Measurements from ENCODE around the gene NINJ2.

NINJ2 gene

DNA sequence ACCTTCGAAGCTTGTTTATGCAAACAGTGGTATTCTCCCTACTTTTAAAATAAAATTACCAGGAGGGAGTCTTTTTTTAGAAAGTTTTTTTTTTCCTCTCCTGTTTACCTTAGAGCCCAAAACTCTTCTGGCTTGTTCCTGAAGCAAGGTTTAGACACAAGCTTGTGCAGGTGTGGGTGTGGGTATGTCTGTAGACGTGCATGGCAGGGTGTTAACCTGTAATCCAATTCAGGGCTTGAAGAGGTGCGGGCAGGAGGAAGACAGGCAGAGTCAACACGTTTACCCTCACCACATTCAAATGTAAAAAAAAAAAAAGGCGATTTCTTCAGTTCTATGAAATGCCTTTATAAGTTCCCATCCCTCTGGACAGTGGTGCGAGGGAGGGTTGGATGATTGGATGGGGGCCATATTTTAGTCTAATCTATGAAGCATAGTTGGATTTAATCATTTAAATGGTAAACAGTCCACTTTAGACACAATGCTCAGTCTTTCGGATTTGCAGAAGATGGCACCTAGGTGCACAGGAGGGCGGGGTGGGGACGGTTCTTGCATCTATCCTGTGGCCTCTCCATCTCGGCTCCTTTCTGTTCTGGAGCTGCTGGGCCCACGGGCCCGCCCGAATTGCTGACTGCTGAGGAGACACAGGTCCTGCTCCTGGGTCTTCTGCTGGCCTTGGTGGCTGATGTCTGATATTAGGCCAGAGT lies 982 bp upstream of the NINJ2 start:
- ChIA-PET CTCF (interaction anchor here (1.3 to 5.5 kb wide), 3 partner anchors 12 to 86 kb away, joined by 3 to 33 read pairs (median 4); partner anchors contain the start of gene WNK1), POLR2A (no interaction called here)
- TF ChIP-seq, protein P1, sequence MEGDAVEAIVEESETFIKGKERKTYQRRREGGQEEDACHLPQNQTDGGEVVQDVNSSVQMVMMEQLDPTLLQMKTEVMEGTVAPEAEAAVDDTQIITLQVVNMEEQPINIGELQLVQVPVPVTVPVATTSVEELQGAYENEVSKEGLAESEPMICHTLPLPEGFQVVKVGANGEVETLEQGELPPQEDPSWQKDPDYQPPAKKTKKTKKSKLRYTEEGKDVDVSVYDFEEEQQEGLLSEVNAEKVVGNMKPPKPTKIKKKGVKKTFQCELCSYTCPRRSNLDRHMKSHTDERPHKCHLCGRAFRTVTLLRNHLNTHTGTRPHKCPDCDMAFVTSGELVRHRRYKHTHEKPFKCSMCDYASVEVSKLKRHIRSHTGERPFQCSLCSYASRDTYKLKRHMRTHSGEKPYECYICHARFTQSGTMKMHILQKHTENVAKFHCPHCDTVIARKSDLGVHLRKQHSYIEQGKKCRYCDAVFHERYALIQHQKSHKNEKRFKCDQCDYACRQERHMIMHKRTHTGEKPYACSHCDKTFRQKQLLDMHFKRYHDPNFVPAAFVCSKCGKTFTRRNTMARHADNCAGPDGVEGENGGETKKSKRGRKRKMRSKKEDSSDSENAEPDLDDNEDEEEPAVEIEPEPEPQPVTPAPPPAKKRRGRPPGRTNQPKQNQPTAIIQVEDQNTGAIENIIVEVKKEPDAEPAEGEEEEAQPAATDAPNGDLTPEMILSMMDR (IDR thresholded peaks at IDR 0.05; ENCODE audit: control extremely low read depth, extremely low read depth, low read depth, missing control alignments), result no peak
- no peak for DNase-seq (ENCODE audit: extremely low spot score)

DNA sequence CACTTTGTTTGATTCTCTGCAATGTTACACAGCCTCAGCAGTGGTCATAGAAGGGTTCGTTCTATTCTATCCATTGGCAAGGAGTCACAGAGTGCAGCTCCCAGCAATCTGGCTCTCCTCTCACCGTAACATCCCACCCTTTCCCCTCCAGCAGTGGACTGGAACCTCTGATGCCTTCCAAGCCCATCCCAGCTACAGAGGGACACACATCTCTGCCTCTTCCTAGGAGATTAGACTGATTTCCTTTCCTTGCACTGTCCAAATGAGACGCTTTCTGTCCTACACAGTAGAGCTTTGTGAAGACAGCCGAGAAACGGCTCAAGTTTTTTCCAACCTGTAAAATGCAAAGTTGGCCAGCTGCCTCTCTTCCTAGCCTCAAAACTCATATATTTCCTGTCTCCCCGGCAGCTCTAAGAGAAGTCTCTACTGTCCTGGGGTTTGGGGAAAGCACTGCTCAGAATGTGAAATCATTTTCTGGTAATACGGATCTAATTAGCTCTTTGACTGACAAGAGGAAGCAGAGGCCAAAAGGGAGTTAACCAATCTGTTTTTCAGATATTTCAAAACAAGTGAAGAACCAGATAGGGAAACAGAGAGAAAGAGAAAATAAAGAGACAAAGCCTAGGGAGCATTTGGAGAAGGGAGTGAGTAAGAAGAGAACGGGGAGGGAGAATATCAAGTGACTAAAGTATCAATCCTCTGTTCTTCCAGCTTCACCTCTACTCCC lies 516 bp downstream of the NINJ2 start:
- TF ChIP-seq, protein P1 (IDR thresholded peaks at IDR 0.05; ENCODE audit: control extremely low read depth, extremely low read depth, low read depth, missing control alignments), result no peak
- DNase-seq (ENCODE audit: extremely low spot score), result no peak
- ChIA-PET CTCF (interaction anchor here (0.8 to 3.0 kb wide), 9 partner anchors 10 to 152 kb away, joined by 3 to 10 read pairs (median 3); no protein-coding TSS in a partner anchor), POLR2A (interaction anchor here (1.1 kb wide), 1 partner anchor 90 kb away, joined by 3 read pairs; the partner anchor contains the start of gene WNK1)

DNA sequence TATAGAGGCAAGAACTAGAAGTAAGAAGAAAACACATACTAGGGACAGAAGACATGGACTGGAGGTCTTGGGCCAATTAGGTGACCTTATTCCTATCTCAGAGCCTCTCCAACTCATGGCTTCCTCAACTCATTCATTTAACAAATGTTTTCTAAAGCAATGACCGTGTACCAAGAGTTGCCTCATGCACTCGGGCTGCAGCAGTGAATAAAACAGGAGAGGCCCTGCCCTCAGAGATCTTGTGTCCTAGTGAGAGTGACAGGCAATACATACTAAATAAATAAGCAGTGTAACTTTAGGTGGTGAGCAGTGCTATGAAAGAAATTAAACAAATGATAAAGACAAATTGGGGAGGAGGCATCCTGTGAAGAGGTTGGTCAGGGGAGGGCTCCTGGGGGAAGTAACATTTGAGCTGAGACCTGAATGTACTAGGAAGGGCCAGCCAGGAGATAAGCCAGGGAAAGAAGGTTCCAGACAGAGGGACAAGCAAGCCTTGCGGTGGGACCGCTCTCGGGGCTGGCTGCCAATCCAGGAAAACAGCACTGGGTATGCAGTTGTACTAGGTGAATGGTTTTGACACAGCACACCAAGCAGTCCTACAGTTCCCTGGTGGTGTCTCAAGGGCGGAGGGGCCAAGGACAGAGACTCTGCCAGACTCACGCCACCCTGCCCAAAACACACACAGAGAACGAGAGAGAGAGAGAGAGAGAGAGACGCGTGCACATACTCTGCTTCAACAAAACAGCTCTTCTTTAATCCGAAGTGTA lies 1.3 kb downstream of the NINJ2 start:
- CTCF ChIA-PET, result interaction anchor here (1.0 to 3.0 kb wide), 7 partner anchors 10 to 153 kb away, joined by 3 to 10 read pairs (median 3); no protein-coding TSS in a partner anchor
- POLR2A ChIA-PET, result interaction anchor here (1.1 kb wide), 1 partner anchor 91 kb away, joined by 3 read pairs; the partner anchor contains the start of gene WNK1

DNA sequence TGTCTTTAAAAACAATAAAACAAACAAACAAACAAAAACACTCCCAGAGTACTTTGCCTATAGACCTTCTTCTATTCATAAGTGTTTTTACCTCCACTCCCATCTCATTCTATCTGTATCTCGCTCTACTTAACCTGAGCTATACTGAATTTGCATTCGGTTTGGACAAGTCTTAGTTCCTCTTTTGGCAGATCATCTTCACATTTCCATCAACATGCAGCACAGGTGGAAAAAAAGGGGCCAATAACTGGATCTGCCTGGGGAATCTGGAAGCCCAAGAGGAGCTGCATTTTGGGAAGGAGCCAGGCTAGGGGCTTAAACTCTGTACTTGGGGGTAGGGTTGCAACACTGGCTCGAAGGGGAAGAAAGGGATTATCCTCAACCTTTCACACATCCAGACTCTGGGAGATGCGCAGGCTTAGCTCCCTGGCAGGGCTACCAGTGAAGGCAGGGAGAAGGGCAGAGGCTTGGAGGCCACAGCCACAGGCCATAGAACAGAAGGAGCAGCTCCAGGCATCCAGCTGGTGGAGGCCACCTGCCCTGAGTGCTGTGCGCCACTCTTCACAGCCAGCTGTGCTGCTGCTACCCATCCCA lies 4.1 kb downstream of the NINJ2 start:
- ChIA-PET CTCF (interaction anchor here (1.0 to 1.7 kb wide), 6 partner anchors 8 to 92 kb away, joined by 3 to 6 read pairs (median 4); no protein-coding TSS in a partner anchor), POLR2A (interaction anchor here (0.7 kb wide), 1 partner anchor 62 kb away, joined by 3 read pairs; no protein-coding TSS in a partner anchor)
- TF ChIP-seq, protein P1 (IDR thresholded peaks at IDR 0.05; ENCODE audit: control extremely low read depth, extremely low read depth, low read depth, missing control alignments), result no peak
- DNase-seq (ENCODE audit: extremely low spot score), result peak; percentile 56

More for the DNA sequence above, 1.3 kb downstream of the NINJ2 start:
- TF ChIP-seq, protein P1 (IDR thresholded peaks at IDR 0.05; ENCODE audit: control extremely low read depth, extremely low read depth, low read depth, missing control alignments), result no peak
- DNase-seq (ENCODE audit: extremely low spot score), result no peak

DNA sequence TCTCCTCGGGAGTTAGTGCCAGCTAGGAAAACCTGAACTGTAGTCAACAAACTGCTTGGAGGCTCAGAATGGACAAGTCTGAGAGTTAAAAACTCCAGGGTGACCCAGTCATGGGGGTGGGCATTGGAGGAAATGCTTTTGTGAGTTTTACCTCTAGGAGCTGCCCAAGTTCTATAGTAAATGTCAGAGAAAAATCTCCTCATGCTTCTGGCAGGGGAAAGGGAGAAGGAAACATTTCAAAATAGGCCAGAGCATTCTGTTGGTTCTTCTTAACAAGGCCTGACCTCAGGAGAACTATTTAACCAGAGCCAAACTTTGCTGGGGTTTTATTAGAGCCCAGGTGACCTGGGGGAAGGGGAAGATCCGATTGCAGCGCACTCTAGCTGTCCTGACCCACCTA lies 12.3 kb downstream of the NINJ2 start:
- TF ChIP-seq, protein P1 (IDR thresholded peaks at IDR 0.05; ENCODE audit: control extremely low read depth, extremely low read depth, low read depth, missing control alignments), result no peak
- ChIA-PET POLR2A (no interaction called here), CTCF (interaction anchor here (0.9 to 2.2 kb wide), 4 partner anchors 9 to 100 kb away, joined by 3 to 6 read pairs (median 4); no protein-coding TSS in a partner anchor)
- DNase-seq (ENCODE audit: extremely low spot score), result no peak
